Measurements from ENCODE around the gene XPNPEP1. TPM values are rescaled to one million over a fixed set of nuclear protein-coding genes. Genes with fewer than 3 reads are reported as not detected.

Gene XPNPEP1
- polyA plus RNA-seq (96.2 to 171 TPM (median 154 TPM) in 3 replicates), polyA minus RNA-seq (304 to 419 TPM (median 412 TPM) in 3 replicates)
- 63.0 TPM for polyA plus RNA-seq (2011; ENCODE audit: low read depth)
- 193 and 194 TPM in 2 replicates for polyA plus RNA-seq (2011; cell fraction: cytosol; rRNA removed)
- 258 and 305 TPM in 2 replicates for polyA plus RNA-seq (2011; cell fraction: nucleus; rRNA removed)
- polyA plus RNA-seq (2012; ENCODE audit: low replicate concordance) = 43.2 and 52.6 TPM in 2 replicates
- polyA minus RNA-seq (2011; cell fraction: cytosol; rRNA and poly(A)+ RNA removed) = 164 TPM
- polyA minus RNA-seq (2011; cell fraction: nucleus; rRNA and poly(A)+ RNA removed) = 134 and 140 TPM in 2 replicates

- H3K27ac ChIP-seq (ENCODE audit: control insufficient read depth, insufficient read depth, low read length) = peak within 1 kb of the TSS; percentile 78
- peak within 1 kb of the TSS; percentile 90 for H3K4me2 ChIP-seq (ENCODE audit: control insufficient read depth, extremely low read depth, insufficient read depth, low read depth, low read length)
- peak; percentile 25 for DNase-seq (ENCODE audit: low read depth, low spot score)
- H3K9me3 ChIP-seq (ENCODE audit: control insufficient read depth, low read depth, low read length) = no peaks in the 10 kb centered on the region
- peak within 1 kb of the TSS; percentile 88 for H3K9ac ChIP-seq (ENCODE audit: control insufficient read depth, extremely low read depth, insufficient read depth, low read length)
- TF ChIP-seq EZH2 (IDR thresholded peaks at IDR 0.05; ENCODE audit: low read length) = no peak
- TF ChIP-seq CTCF (optimal IDR thresholded peaks at IDR 0.05 in 1 of 3, IDR thresholded peaks at IDR 0.05 in 1 of 3, conservative IDR thresholded peaks at IDR 0.05 in 1 of 3; ENCODE audit: extremely low read depth in 1 of 3, insufficient read depth in 2 of 3, low read length in 3 of 3) = no peak
- no peaks in the 10 kb centered on the region for H4K20me1 ChIP-seq (ENCODE audit: control insufficient read depth, extremely low read depth, insufficient read depth, low read length)
- H3K27me3 ChIP-seq (ENCODE audit: control insufficient read depth, extremely low read depth, insufficient read depth, low read length) = no peaks in the 10 kb centered on the region
- peak within 1 kb of the TSS; percentile 80 to 85 (median 82) for H3K4me3 ChIP-seq (ENCODE audit: control insufficient read depth in 2 of 3, extremely low read depth in 1 of 3, insufficient read depth in 2 of 3, low read depth in 1 of 3, low read length in 3 of 3)
- peaks cover 41% of the 10 kb centered on the region for H3K79me2 ChIP-seq (ENCODE audit: control insufficient read depth, insufficient read depth, low read length)
- no peak for FAIRE-seq
- peaks cover 0 to 10% of the 10 kb centered on the region in 2 experiments for H3K36me3 ChIP-seq (ENCODE audit: control insufficient read depth in 2 of 2, extremely low read depth in 1 of 2, insufficient read depth in 2 of 2, low read length in 2 of 2)
- peaks cover 14% of the 10 kb centered on the region for H3K4me1 ChIP-seq (ENCODE audit: control insufficient read depth, extremely low read depth, insufficient read depth, low read length)
- peak within 1 kb of the TSS; percentile 78 for H2AFZ ChIP-seq (ENCODE audit: control insufficient read depth, low read length)
- no peaks in the 10 kb centered on the region for H3K9me1 ChIP-seq (ENCODE audit: control insufficient read depth, extremely low read depth, insufficient read depth, low read length)
- dilution Hi-C loops (cut with MboI; ENCODE audit: extremely low pct_ligation_motif_present, low sequenced_read_pairs) = no loop called here
Measured at GRCh38 chr10:109922976-109923921, at the start of gene XPNPEP1. TSS of gene XPNPEP1 (minus strand) at chr10:109923511. CDS start at chr10:109923433, 78 bp downstream.

GRCh38 chr10:109972372-109973001 lies 49.2 kb upstream of the XPNPEP1 start:
- TF ChIP-seq EZH2 (IDR thresholded peaks at IDR 0.05; ENCODE audit: low read length) = no peak
- TF ChIP-seq CTCF (optimal IDR thresholded peaks at IDR 0.05 in 1 of 3, IDR thresholded peaks at IDR 0.05 in 1 of 3, conservative IDR thresholded peaks at IDR 0.05 in 1 of 3; ENCODE audit: extremely low read depth in 1 of 3, insufficient read depth in 2 of 3, low read length in 3 of 3) = no peak
- H3K4me3 ChIP-seq (ENCODE audit: control insufficient read depth in 2 of 3, extremely low read depth in 1 of 3, insufficient read depth in 2 of 3, low read depth in 1 of 3, low read length in 3 of 3) = no peak overlapping the region
- no peaks in the 10 kb centered on the region for H3K36me3 ChIP-seq (ENCODE audit: control insufficient read depth in 2 of 2, extremely low read depth in 1 of 2, insufficient read depth in 2 of 2, low read length in 2 of 2)
- no peaks in the 10 kb centered on the region for H3K4me1 ChIP-seq (ENCODE audit: control insufficient read depth, extremely low read depth, insufficient read depth, low read length)
- no peaks in the 10 kb centered on the region for H3K27me3 ChIP-seq (ENCODE audit: control insufficient read depth, extremely low read depth, insufficient read depth, low read length)
- H3K4me2 ChIP-seq (ENCODE audit: control insufficient read depth, extremely low read depth, insufficient read depth, low read depth, low read length) = no peak overlapping the region
- FAIRE-seq (no peak), DNase-seq (ENCODE audit: low read depth, low spot score) (no peak)
- dilution Hi-C loops (cut with MboI; ENCODE audit: extremely low pct_ligation_motif_present, low sequenced_read_pairs) = no loop called here
- H3K9ac ChIP-seq (ENCODE audit: control insufficient read depth, extremely low read depth, insufficient read depth, low read length) = no peak overlapping the region
- H3K9me1 ChIP-seq (ENCODE audit: control insufficient read depth, extremely low read depth, insufficient read depth, low read length) = no peaks in the 10 kb centered on the region
- H3K27ac ChIP-seq (ENCODE audit: control insufficient read depth, insufficient read depth, low read length) = no peak overlapping the region
- H2AFZ ChIP-seq (ENCODE audit: control insufficient read depth, low read length) = no peak overlapping the region
- H3K79me2 ChIP-seq (ENCODE audit: control insufficient read depth, insufficient read depth, low read length) = no peaks in the 10 kb centered on the region
- H3K9me3 ChIP-seq (ENCODE audit: control insufficient read depth, low read depth, low read length) = no peaks in the 10 kb centered on the region
- H4K20me1 ChIP-seq (ENCODE audit: control insufficient read depth, extremely low read depth, insufficient read depth, low read length) = no peaks in the 10 kb centered on the region
